WTC11 (cell line): Measurements from ENCODE around the gene SH3GL1. TPM values are rescaled to one million over a fixed set of nuclear protein-coding genes. Genes with fewer than 3 reads are reported as not detected.

Experiments used
- ATAC-seq: fragments of 200-7000 bp; cut with Tn5 transposase; 2 replicates; pipeline ENCODE4 v1.10.0; 2021; ENCODE audit warnings: mild to moderate bottlenecking, moderate library complexity
- CTCF ChIA-PET: fragments of 300-600 bp; sonication (Branson Sonifier 250); formaldehyde crosslinking; loops from one replicate; lab custom pipeline; 2021; ENCODE audit warnings: antibody characterized with exemption; lab: Charles Lee
- POLR2A ChIA-PET: fragments of 350-600 bp; sonication (Branson Sonifier 250); formaldehyde crosslinking; loops from one replicate; lab custom pipeline; 2021; ENCODE audit warnings: antibody characterized with exemption; lab: Charles Lee
- DNase-seq: peaks from one replicate; pipeline ENCODE4 v3.0.0; 2021; ENCODE audit warnings: low spot score
- H3K27ac Mint-ChIP-seq: 2 replicates; pipeline ENCODE4 v1.8.0; 2021; ENCODE audit warnings: mixed read lengths
- H3K27me3 Mint-ChIP-seq: 2 replicates; pipeline ENCODE4 v1.8.0; 2021; ENCODE audit warnings: low read depth, mild to moderate bottlenecking, moderate library complexity, mixed read lengths
- H3K36me3 Mint-ChIP-seq: 2 replicates; pipeline ENCODE4 v1.8.0; 2021; ENCODE audit warnings: mixed read lengths
- H3K4me1 Mint-ChIP-seq: 2 replicates; pipeline ENCODE4 v1.8.0; 2022; ENCODE audit warnings: mixed read lengths
- H3K4me3 Mint-ChIP-seq: 2 replicates; pipeline ENCODE4 v1.8.0; 2021; ENCODE audit warnings: mild to moderate bottlenecking, moderate library complexity, mixed read lengths
- H3K9me3 Mint-ChIP-seq: 2 replicates; pipeline ENCODE4 v1.8.0; 2021; ENCODE audit warnings: mixed read lengths
- EMX1 ChIP-seq: fragments of 250-450 bp; sonication (Bioruptor Pico); IDR thresholded peaks from 2 replicates; pipeline ENCODE4 v1.8.0; 2021; ENCODE audit warnings: mild to moderate bottlenecking
- FOXP1 ChIP-seq: sonication (generic); formaldehyde crosslinking; IDR thresholded peaks from 2 replicates; pipeline ENCODE4 v1.8.0; 2022; ENCODE audit warnings: missing genetic modification reagents, mild to moderate bottlenecking, moderate library complexity, borderline replicate concordance
- GABPB1 ChIP-seq: sonication (generic); formaldehyde crosslinking; IDR thresholded peaks from 2 replicates; pipeline ENCODE4 v1.8.1; 2023; ENCODE audit warnings: mild to moderate bottlenecking, missing genetic modification reagents
- IRF2 ChIP-seq: sonication (generic); formaldehyde crosslinking; IDR thresholded peaks from 2 replicates; pipeline ENCODE4 v1.8.0; 2022; ENCODE audit warnings: low read depth, missing genetic modification reagents, borderline replicate concordance
- MYBL2 ChIP-seq: sonication (generic); formaldehyde crosslinking; IDR thresholded peaks from 2 replicates; pipeline ENCODE4 v1.8.1; 2023; ENCODE audit warnings: mild to moderate bottlenecking, moderate library complexity, missing genetic modification reagents
- NFE2L1 ChIP-seq: sonication (generic); formaldehyde crosslinking; IDR thresholded peaks from 2 replicates; pipeline ENCODE4 v1.8.1; 2023; ENCODE audit warnings: missing genetic modification reagents
- NFYB ChIP-seq: sonication (generic); formaldehyde crosslinking; conservative IDR thresholded peaks from 2 replicates; pipeline ENCODE4 v1.8.0; 2022; ENCODE audit warnings: low read depth, missing genetic modification reagents
- NR2C2 ChIP-seq: sonication (generic); formaldehyde crosslinking; IDR thresholded peaks from 2 replicates; pipeline ENCODE4 v1.8.0; 2022; ENCODE audit warnings: mild to moderate bottlenecking, missing genetic modification reagents
- OVOL2 ChIP-seq: fragments of 250-450 bp; sonication (Bioruptor Pico); IDR thresholded peaks from 2 replicates; pipeline ENCODE4 v1.9.0; 2021; ENCODE audit warnings: mild to moderate bottlenecking, borderline replicate concordance
- SMAD3 ChIP-seq: sonication (generic); formaldehyde crosslinking; IDR thresholded peaks from 2 replicates; pipeline ENCODE4 v1.8.0; 2022; ENCODE audit warnings: missing genetic modification reagents, mild to moderate bottlenecking, borderline replicate concordance
- ZNF317 ChIP-seq: sonication (generic); formaldehyde crosslinking; IDR thresholded peaks from 2 replicates; pipeline ENCODE4 v1.8.1; 2023; ENCODE audit warnings: low read depth, mild to moderate bottlenecking, moderate library complexity, missing genetic modification reagents, borderline replicate concordance
- ZNF416 ChIP-seq: fragments of 250-450 bp; sonication (Bioruptor Pico); IDR thresholded peaks from 2 replicates; pipeline ENCODE4 v1.9.0; 2021; ENCODE audit warnings: mild to moderate bottlenecking, inconsistent platforms
- total RNA-seq: library from RNA; stranded (reverse); gene quantifications from 3 replicates; pipeline ENCODE4 v1.2.3, GENCODE V29; 2021
- TF ChIP-seq, protein P1 (sequence below): sonication (generic); formaldehyde crosslinking; IDR thresholded peaks from 2 replicates; pipeline ENCODE4 v1.8.1; 2023; ENCODE audit warnings: mild to moderate bottlenecking, moderate library complexity, missing genetic modification reagents
- TF ChIP-seq, protein P2 (sequence below): sonication (generic); formaldehyde crosslinking; IDR thresholded peaks from 2 replicates; pipeline ENCODE4 v1.8.1; 2023; ENCODE audit warnings: mild to moderate bottlenecking, missing genetic modification reagents
- TF ChIP-seq, protein P3 (sequence below): sonication (generic); formaldehyde crosslinking; IDR thresholded peaks from 2 replicates; pipeline ENCODE4 v1.8.0; 2023; ENCODE audit warnings: mild to moderate bottlenecking, missing genetic modification reagents
- TF ChIP-seq, protein P4 (sequence below): sonication (generic); formaldehyde crosslinking; IDR thresholded peaks from 2 replicates; pipeline ENCODE4 v1.8.1; 2022; ENCODE audit warnings: missing genetic modification reagents, borderline replicate concordance
- TF ChIP-seq, protein P5 (sequence below): fragments of 250-450 bp; sonication (Bioruptor Pico); IDR thresholded peaks from 2 replicates; pipeline ENCODE4 v2.1.2; 2022; ENCODE audit warnings: mild to moderate bottlenecking, moderate library complexity

Gene SH3GL1
- total RNA-seq, 1 experiment from 2014 or later, result 109 TPM

DNA sequence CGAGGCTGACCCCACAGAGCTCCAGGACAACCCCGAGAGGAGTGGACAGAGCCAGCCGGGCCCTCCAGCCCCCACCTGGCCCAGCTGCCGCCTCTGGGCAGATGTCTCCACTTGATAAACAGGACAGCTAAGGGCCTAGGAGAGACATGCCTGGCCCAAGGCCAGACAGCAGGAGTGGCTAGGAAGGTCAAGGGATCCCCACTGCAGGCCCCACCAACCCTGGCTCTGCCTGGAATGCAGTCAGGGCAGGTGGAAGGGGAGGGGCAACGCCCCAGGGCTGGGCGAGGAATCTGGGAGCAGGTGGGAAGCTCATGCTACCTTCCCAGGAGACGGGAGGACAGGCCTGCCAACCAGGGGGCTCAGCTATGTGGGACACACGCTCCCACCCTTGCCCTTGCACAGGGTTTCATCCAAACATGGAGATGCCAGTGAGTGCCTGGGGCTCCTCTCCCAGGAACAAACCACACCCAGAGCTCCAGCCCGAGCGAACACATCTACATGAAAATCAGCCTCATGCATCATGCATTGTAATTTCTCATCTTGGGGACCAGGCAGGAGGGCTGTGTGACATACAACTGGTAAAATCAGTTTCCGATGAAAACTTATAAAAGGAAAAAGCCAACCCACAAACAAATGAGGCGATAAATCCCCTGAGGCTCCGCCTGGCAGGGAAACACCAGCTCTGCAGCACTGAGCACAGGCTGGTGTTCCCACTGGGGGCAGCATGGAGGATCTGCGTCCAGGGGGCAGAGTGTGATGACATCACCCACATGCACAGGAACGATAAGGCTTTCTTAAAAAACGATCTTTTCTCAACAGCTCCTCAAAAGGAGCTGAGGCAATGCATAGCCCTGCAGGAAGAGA lies 25.0 kb downstream of the SH3GL1 start (continued):
- no peak for TF ChIP-seq ZNF317 (CRISPR knock-in tag)
- no peak for TF ChIP-seq MYBL2 (CRISPR knock-in tag)
- TF ChIP-seq FOXP1 (CRISPR knock-in tag), result no peak

DNA sequence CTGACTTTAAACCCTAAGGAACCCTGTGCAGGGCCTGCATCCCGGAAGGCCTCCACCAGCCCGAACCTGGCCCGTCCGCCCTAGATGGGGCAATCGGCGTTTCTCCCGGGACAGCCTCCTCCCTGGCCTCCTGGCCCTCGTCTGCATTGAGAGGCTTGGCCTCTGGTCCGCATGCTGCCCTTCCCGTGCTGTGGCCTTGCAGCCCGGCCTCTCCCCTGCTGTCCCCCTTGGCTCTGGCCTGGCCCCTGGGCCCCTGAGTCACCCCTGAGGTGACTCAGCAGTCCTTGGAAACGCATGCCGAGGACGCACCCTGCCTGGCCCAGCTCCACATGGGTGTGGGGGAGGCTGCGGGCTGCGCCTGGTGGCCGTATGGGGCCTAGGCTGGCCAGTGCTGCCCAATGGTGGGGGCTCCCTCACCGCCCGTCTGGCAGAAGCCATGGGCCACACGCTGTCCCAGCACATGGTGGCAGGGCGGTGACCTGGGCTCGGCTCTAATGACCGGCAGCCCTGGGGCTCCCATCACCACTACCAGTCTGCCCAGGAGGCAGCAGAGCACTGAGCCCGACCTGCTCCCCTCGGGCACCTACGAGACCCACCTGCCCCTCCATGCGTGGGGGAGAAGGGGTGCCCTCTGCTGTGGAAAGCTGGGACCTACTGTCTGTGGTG lies 25.7 kb downstream of the SH3GL1 start:
- no peak for ATAC-seq
- no peak for TF ChIP-seq NFE2L1 (CRISPR knock-in tag)
- TF ChIP-seq, protein P1, sequence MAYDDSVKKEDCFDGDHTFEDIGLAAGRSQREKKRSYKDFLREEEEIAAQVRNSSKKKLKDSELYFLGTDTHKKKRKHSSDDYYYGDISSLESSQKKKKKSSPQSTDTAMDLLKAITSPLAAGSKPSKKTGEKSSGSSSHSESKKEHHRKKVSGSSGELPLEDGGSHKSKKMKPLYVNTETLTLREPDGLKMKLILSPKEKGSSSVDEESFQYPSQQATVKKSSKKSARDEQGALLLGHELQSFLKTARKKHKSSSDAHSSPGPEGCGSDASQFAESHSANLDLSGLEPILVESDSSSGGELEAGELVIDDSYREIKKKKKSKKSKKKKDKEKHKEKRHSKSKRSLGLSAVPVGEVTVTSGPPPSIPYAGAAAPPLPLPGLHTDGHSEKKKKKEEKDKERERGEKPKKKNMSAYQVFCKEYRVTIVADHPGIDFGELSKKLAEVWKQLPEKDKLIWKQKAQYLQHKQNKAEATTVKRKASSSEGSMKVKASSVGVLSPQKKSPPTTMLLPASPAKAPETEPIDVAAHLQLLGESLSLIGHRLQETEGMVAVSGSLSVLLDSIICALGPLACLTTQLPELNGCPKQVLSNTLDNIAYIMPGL (CRISPR knock-in tag), result 0 out of 2 replicates have a peak, but pooled peaks have one; percentile 26
- peak; percentile 37; the same call in 1 of the 2 replicates for TF ChIP-seq NR2C2
- peak; percentile 77 for TF ChIP-seq GABPB1 (CRISPR knock-in tag)
- TF ChIP-seq FOXP1 (CRISPR knock-in tag), result 0 out of 2 replicates have a peak, but pooled peaks have one; percentile 12
- TF ChIP-seq, protein P2, sequence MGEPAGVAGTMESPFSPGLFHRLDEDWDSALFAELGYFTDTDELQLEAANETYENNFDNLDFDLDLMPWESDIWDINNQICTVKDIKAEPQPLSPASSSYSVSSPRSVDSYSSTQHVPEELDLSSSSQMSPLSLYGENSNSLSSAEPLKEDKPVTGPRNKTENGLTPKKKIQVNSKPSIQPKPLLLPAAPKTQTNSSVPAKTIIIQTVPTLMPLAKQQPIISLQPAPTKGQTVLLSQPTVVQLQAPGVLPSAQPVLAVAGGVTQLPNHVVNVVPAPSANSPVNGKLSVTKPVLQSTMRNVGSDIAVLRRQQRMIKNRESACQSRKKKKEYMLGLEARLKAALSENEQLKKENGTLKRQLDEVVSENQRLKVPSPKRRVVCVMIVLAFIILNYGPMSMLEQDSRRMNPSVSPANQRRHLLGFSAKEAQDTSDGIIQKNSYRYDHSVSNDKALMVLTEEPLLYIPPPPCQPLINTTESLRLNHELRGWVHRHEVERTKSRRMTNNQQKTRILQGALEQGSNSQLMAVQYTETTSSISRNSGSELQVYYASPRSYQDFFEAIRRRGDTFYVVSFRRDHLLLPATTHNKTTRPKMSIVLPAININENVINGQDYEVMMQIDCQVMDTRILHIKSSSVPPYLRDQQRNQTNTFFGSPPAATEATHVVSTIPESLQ (CRISPR knock-in tag), result no peak
- TF ChIP-seq, protein P3, sequence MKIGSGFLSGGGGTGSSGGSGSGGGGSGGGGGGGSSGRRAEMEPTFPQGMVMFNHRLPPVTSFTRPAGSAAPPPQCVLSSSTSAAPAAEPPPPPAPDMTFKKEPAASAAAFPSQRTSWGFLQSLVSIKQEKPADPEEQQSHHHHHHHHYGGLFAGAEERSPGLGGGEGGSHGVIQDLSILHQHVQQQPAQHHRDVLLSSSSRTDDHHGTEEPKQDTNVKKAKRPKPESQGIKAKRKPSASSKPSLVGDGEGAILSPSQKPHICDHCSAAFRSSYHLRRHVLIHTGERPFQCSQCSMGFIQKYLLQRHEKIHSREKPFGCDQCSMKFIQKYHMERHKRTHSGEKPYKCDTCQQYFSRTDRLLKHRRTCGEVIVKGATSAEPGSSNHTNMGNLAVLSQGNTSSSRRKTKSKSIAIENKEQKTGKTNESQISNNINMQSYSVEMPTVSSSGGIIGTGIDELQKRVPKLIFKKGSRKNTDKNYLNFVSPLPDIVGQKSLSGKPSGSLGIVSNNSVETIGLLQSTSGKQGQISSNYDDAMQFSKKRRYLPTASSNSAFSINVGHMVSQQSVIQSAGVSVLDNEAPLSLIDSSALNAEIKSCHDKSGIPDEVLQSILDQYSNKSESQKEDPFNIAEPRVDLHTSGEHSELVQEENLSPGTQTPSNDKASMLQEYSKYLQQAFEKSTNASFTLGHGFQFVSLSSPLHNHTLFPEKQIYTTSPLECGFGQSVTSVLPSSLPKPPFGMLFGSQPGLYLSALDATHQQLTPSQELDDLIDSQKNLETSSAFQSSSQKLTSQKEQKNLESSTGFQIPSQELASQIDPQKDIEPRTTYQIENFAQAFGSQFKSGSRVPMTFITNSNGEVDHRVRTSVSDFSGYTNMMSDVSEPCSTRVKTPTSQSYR (CRISPR knock-in tag), result 0 out of 2 replicates have a peak, but pooled peaks have one; percentile 21
- TF ChIP-seq, all 79 proteins: peak for 5
- H3K9me3 Mint-ChIP-seq, result no peaks in the 10 kb centered on the region
- no peaks in the 10 kb centered on the region for H3K36me3 Mint-ChIP-seq
- H3K4me1 Mint-ChIP-seq, result peaks cover 41% of the 10 kb centered on the region
- CTCF ChIA-PET, result interaction anchor here (1.1 to 5.2 kb wide), 12 partner anchors 10 to 235 kb away, joined by 3 to 48 read pairs (median 12); partner anchors contain the start of genes CHAF1A, FSD1, MPND and SH3GL1
- POLR2A ChIA-PET, result interaction anchor here (0.9 to 1.8 kb wide), 4 partner anchors 13 to 32 kb away, joined by 4 to 7 read pairs (median 5); no protein-coding TSS in a partner anchor
- H3K4me3 Mint-ChIP-seq, result no peak overlapping the region
- DNase-seq, result no peak
- H3K27me3 Mint-ChIP-seq, result no peaks in the 10 kb centered on the region
- H3K27ac Mint-ChIP-seq, result no peak overlapping the region; the same call in 1 of the 2 replicates

DNA sequence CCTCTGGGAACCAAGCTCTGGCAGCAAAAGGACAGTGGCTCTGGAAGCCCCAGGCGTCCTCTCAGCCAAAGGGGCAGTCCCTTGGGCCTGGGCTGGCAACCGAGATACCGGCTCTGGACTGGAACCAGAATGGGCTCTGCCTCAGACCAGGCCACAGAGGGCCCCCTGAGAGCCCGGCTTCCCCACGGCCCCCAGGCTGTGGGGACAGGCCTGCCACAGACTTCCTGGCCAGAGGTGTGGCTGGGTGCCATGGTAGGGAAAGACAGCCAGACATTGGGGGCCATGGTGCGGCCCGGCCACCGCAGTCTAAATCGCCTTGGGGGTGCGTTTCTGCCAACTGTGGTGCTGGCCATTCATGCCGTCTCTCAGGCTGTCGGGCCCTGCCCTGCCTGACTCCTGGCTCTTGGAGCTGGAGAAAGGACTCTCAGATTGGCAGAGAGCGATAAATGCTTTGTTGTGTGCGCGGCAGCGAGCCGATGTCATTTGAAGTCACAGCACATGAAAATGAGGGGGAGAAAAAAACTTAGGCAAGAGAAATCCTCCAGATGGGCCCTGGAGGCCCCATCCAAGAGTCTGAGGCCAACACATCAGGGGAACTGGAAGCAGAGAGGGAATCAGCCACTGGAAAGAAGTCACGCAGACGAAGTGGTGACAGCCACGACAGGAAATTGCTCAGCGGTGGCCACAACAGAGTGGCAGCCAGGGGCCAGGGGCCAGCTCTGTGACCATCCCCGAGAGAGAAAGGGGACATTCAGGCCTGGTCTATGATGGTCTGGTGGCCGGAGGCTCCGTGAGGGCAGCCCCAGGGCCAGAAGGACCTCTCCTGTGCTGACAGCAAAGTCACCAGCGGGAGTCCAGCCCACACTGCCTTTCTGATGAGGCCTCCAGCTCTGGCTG lies 26.5 kb downstream of the SH3GL1 start:
- ChIA-PET CTCF (interaction anchor here (3.7 to 5.2 kb wide), 4 partner anchors 9 to 106 kb away, joined by 36 to 48 read pairs (median 42); no protein-coding TSS in a partner anchor), POLR2A (interaction anchor here (1.7 kb wide), 1 partner anchor 13 kb away, joined by 4 read pairs; no protein-coding TSS in a partner anchor)
- peak overlapping the region; percentile 83 for H3K27ac Mint-ChIP-seq
- ATAC-seq (no peak), DNase-seq (no peak)
- H3K36me3 Mint-ChIP-seq, result no peaks in the 10 kb centered on the region
- H3K4me3 Mint-ChIP-seq, result no peak overlapping the region
- H3K4me1 Mint-ChIP-seq, result peaks cover 41% of the 10 kb centered on the region
- no peaks in the 10 kb centered on the region for H3K9me3 Mint-ChIP-seq
- no peaks in the 10 kb centered on the region for H3K27me3 Mint-ChIP-seq
- TF ChIP-seq NFYB (CRISPR knock-in tag), result no peak
- no peak for TF ChIP-seq SMAD3
- TF ChIP-seq ZNF416 (CRISPR knock-in tag), result no peak
- TF ChIP-seq, protein P4, sequence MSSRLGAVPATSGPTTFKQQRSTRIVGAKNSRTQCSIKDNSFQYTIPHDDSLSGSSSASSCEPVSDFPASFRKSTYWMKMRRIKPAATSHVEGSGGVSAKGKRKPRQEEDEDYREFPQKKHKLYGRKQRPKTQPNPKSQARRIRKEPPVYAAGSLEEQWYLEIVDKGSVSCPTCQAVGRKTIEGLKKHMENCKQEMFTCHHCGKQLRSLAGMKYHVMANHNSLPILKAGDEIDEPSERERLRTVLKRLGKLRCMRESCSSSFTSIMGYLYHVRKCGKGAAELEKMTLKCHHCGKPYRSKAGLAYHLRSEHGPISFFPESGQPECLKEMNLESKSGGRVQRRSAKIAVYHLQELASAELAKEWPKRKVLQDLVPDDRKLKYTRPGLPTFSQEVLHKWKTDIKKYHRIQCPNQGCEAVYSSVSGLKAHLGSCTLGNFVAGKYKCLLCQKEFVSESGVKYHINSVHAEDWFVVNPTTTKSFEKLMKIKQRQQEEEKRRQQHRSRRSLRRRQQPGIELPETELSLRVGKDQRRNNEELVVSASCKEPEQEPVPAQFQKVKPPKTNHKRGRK, result no peak
- TF ChIP-seq, protein P5, sequence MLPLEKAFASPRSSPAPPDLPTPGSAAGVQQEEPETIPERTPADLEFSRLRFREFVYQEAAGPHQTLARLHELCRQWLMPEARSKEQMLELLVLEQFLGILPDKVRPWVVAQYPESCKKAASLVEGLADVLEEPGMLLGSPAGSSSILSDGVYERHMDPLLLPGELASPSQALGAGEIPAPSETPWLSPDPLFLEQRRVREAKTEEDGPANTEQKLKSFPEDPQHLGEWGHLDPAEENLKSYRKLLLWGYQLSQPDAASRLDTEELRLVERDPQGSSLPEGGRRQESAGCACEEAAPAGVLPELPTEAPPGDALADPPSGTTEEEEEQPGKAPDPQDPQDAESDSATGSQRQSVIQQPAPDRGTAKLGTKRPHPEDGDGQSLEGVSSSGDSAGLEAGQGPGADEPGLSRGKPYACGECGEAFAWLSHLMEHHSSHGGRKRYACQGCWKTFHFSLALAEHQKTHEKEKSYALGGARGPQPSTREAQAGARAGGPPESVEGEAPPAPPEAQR (CRISPR knock-in tag), result no peak
- no peak for TF ChIP-seq OVOL2 (CRISPR knock-in tag)
- no peak for TF ChIP-seq EMX1
- no peak for TF ChIP-seq IRF2 (CRISPR knock-in tag)
